ENCODE data around the gene VPS13D. TPM values are rescaled to one million over a fixed set of nuclear protein-coding genes. Genes with fewer than 3 reads are reported as not detected.

VPS13D gene
- total and polyA plus RNA-seq, 11 donors = 32.1 to 301 (median 90.7) TPM

- WGBS, 4 donors = 82 to 92% (median 85%) methylated on average over 2 of the region's 2 CpGs
- DNase-seq = no peak
- ATAC-seq = no peak
- no peak overlapping the region for H3K4me3 ChIP-seq
- no peaks in the 10 kb centered on the region for H3K9me3 ChIP-seq
- H3K27ac ChIP-seq = peak overlapping the region in 9 of 12 donors; percentile 5 to 86 (median 75)
- peaks cover 4 to 79% (median 55%) of the 10 kb centered on the region in 12 donors for H3K4me1 ChIP-seq
- no peaks in the 10 kb centered on the region for H3K27me3 ChIP-seq
- intact Hi-C loops (cut with DNase I) = loop anchor here in 6 of 10 donors (10.0 kb wide), 3 partner anchors 123 to 143 kb away; partner anchors contain the start of gene DHRS3 (in 2 of the 6)
- peaks cover 0 to 8% (median 0%) of the 10 kb centered on the region in 9 donors for H3K36me3 ChIP-seq
- no peak for TF ChIP-seq CTCF (IDR thresholded peaks at IDR 0.05)
These were observed 242.4 kb downstream of the VPS13D start for GRCh38 chr1:12472156-12472797.

DNA sequence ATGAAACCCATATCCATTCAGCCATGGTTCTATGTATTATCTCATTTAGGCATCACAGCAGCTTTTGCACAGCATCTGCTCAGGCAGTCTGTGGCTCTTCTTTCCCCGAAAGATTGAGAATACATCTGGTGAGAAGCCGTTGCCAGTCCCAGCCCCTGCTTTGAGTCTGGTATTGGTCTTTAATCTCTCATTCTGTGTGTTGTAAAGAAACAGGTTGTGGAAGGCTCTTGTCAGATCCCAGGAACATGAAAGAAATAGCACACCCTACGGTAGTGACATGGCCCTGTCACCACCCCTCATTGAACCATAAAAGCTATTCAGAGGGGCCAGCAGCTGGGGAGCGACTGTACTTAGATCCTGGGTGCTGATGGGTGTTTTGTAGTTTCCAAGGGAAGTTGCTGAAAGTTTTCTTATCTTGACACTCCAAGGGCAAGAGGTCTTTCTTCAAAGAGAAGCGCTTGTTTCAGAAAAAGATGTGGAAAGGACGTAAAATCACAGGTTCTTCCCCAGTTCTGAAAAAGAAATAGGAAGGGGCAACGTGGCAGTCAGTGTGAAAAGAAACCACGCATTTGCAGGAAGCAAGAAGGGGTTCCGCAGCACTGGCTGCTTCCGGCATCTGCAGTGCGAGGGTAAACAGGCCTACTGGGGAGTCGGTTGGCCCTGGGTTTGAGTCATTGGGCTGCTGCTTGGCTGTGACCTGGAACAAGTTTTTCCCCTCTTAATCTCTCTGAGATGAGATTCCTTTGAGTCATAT, 243.1 kb downstream of the VPS13D start:
- DNase-seq (peak in 1 of 5 donors; percentile 39), ATAC-seq (peak in 2 of 4 donors; percentile 16 to 19)
- Histone ChIP-seq H3K4me3 (no peak overlapping the region), H3K27ac (peak overlapping the region; percentile 27 to 86 (median 72)), H3K4me1 (peaks cover 4 to 86% (median 62%) of the 10 kb centered on the region in 12 donors), H3K27me3 (no peaks in the 10 kb centered on the region), H3K9me3 (no peaks in the 10 kb centered on the region), H3K36me3 (peaks cover 0 to 6% (median 0%) of the 10 kb centered on the region in 9 donors)
- TF ChIP-seq CTCF (IDR thresholded peaks at IDR 0.05) = no peak
- no peak for TF ChIP-seq POLR2A (IDR thresholded peaks at IDR 0.05)
- WGBS, 4 donors = 48 to 67% (median 60%) methylated on average over 12 of the region's 12 CpGs
- intact Hi-C loops (cut with DNase I) = loop anchor here in 6 of 10 donors (10.0 kb wide), 3 partner anchors 122 to 142 kb away; partner anchors contain the start of gene DHRS3 (in 2 of the 6)

GRCh38 chr1:12473596-12474362, 243.9 kb downstream of the VPS13D start:
- Histone ChIP-seq H3K36me3 (peaks cover 0 to 3% (median 0%) of the 10 kb centered on the region in 9 donors), H3K27me3 (no peaks in the 10 kb centered on the region), H3K4me1 (peaks cover 8 to 94% (median 70%) of the 10 kb centered on the region in 12 donors), H3K9me3 (no peaks in the 10 kb centered on the region), H3K4me3 (no peak overlapping the region), H3K27ac (peak overlapping the region; percentile 29 to 86 (median 72))
- 34 to 39% (median 37%) methylated on average over 11 of the region's 11 CpGs for WGBS, 4 donors
- ATAC-seq = peak; percentile 53 to 76 (median 57)
- intact Hi-C loops (cut with DNase I) = loop anchor here in 6 of 10 donors (10.0 kb wide), 3 partner anchors 121 to 141 kb away; partner anchors contain the start of gene DHRS3 (in 2 of the 6)
- TF ChIP-seq POLR2A (IDR thresholded peaks at IDR 0.05) (no peak), CTCF (IDR thresholded peaks at IDR 0.05) (no peak)
- DNase-seq = peak in 4 of 5 donors; percentile 63 to 80 (median 68)
